SK-N-SH treated with all-trans-retinoic acid at 6 μM for 48 hours (cell line): ENCODE measurements around the gene GK2.
A peak's percentile ranks its signal among the peaks of the same experiment; 100 is the strongest.

Source experiments
- ATAC-seq: fragments of 200-7000 bp; cut with Tn5 transposase; 3 replicates; pipeline ENCODE4 v1.9.1; 2020; ENCODE audit warnings: mild to moderate bottlenecking, moderate library complexity
- ARNTL ChIP-seq: fragments of 450-650 bp; formaldehyde crosslinking; IDR thresholded peaks from 2 replicates; pipeline ENCODE4 v1.5.0; 2020; ENCODE audit warnings: low read depth, mild to moderate bottlenecking, moderate library complexity, borderline replicate concordance
- CREB5 ChIP-seq: fragments of 250-450 bp; sonication (Bioruptor Pico); IDR thresholded peaks from 2 replicates; pipeline ENCODE4 v1.5.1; 2020; ENCODE audit warnings: low read depth, mild to moderate bottlenecking, moderate library complexity
- CSDC2 ChIP-seq: fragments of 250-450 bp; sonication (Bioruptor Pico); IDR thresholded peaks from 2 replicates; pipeline ENCODE4 v1.5.0; 2020; ENCODE audit warnings: mild to moderate bottlenecking, moderate library complexity
- CSRNP3 ChIP-seq: fragments of 250-450 bp; sonication (Bioruptor Pico); IDR thresholded peaks from 2 replicates; pipeline ENCODE4 v1.5.1; 2021; ENCODE audit warnings: mild to moderate bottlenecking, moderate library complexity
- ESRRG ChIP-seq: fragments of 250-450 bp; sonication (Bioruptor Pico); IDR thresholded peaks from 2 replicates; pipeline ENCODE4 v1.6.1; 2021; ENCODE audit warnings: mild to moderate bottlenecking
- GLIS3 ChIP-seq: fragments of 250-450 bp; sonication (Bioruptor Pico); IDR thresholded peaks from 2 replicates; pipeline ENCODE4 v1.5.0; 2020; ENCODE audit warnings: mild to moderate bottlenecking, moderate library complexity
- ISL1 ChIP-seq: fragments of 250-450 bp; sonication (Bioruptor Pico); IDR thresholded peaks from 2 replicates; pipeline ENCODE4 v2.1.2; 2022; ENCODE audit warnings: mild to moderate bottlenecking, moderate library complexity
- OSR1 ChIP-seq: fragments of 250-450 bp; sonication (Bioruptor Pico); IDR thresholded peaks from 2 replicates; pipeline ENCODE4 v1.8.0; 2022; ENCODE audit warnings: moderate library complexity, mild to moderate bottlenecking, inconsistent platforms
- PATZ1 ChIP-seq: fragments of 250-450 bp; sonication (Bioruptor Pico); IDR thresholded peaks from 2 replicates; pipeline ENCODE4 v1.8.0; 2020; ENCODE audit warnings: mild to moderate bottlenecking, moderate library complexity, borderline replicate concordance
- POU6F1 ChIP-seq: fragments of 250-450 bp; sonication (Bioruptor Pico); IDR thresholded peaks from 2 replicates; pipeline ENCODE4 v1.8.0; 2021; ENCODE audit warnings: low read depth, mild to moderate bottlenecking, moderate library complexity, borderline replicate concordance
- PPARA ChIP-seq: fragments of 250-450 bp; sonication (Bioruptor Pico); IDR thresholded peaks from 2 replicates; pipeline ENCODE4 v1.5.0; 2020; ENCODE audit warnings: mild to moderate bottlenecking, borderline replicate concordance
- RARB ChIP-seq: fragments of 250-450 bp; sonication (Bioruptor Pico); IDR thresholded peaks from 2 replicates; pipeline ENCODE4 v1.8.0; 2021; ENCODE audit warnings: mild to moderate bottlenecking, moderate library complexity
- TCF4 ChIP-seq: fragments of 250-450 bp; sonication (Bioruptor Pico); IDR thresholded peaks from 2 replicates; pipeline ENCODE4 v1.8.0; 2021; ENCODE audit warnings: mild to moderate bottlenecking, moderate library complexity, borderline replicate concordance
- TOX ChIP-seq: fragments of 250-450 bp; sonication (Bioruptor Pico); IDR thresholded peaks from 2 replicates; pipeline ENCODE4 v1.8.0; 2021; ENCODE audit warnings: mild to moderate bottlenecking, moderate library complexity, borderline replicate concordance
- TSHZ2 ChIP-seq: fragments of 250-450 bp; sonication (Bioruptor Pico); IDR thresholded peaks from 2 replicates; pipeline ENCODE4 v1.5.0; 2020; ENCODE audit warnings: mild to moderate bottlenecking, moderate library complexity
- ZC3H10 ChIP-seq: fragments of 250-450 bp; sonication (Bioruptor Pico); IDR thresholded peaks from 2 replicates; pipeline ENCODE4 v1.5.1; 2021; ENCODE audit warnings: mild to moderate bottlenecking, moderate library complexity
- ZFP3 ChIP-seq: fragments of 250-450 bp; sonication (Bioruptor Pico); IDR thresholded peaks from 2 replicates; pipeline ENCODE4 v1.5.0; 2020; ENCODE audit warnings: mild to moderate bottlenecking, moderate library complexity
- ZFP30 ChIP-seq: fragments of 450-650 bp; formaldehyde crosslinking; IDR thresholded peaks from 2 replicates; pipeline ENCODE4 v1.5.0; 2022; ENCODE audit warnings: mild to moderate bottlenecking, moderate library complexity
- ZNF565 ChIP-seq: fragments of 450-650 bp; formaldehyde crosslinking; conservative IDR thresholded peaks from 2 replicates; pipeline ENCODE4 v1.5.0; 2020; ENCODE audit warnings: low read depth, mild to moderate bottlenecking, moderate library complexity
- ZNF70 ChIP-seq: fragments of 450-650 bp; formaldehyde crosslinking; IDR thresholded peaks from 2 replicates; pipeline ENCODE4 v1.5.0; 2020; ENCODE audit warnings: mild to moderate bottlenecking, moderate library complexity
- ZNF8 ChIP-seq: fragments of 450-650 bp; formaldehyde crosslinking; IDR thresholded peaks from 2 replicates; pipeline ENCODE4 v1.5.0; 2020; ENCODE audit warnings: mild to moderate bottlenecking, moderate library complexity

Gene GK2

GRCh38 chr4:79402332-79402851, 5.6 kb downstream of the GK2 start:
- ATAC-seq, result no peak
- TF ChIP-seq CSDC2 (CRISPR knock-in tag) (no peak), ISL1 (CRISPR knock-in tag) (peak; percentile 60), GLIS3 (CRISPR knock-in tag) (no peak)

GRCh38 chr4:79399076-79399475, 9.0 kb downstream of the GK2 start:
- no peak for ATAC-seq
- TF ChIP-seq PATZ1, result no peak

GRCh38 chr4:79397951-79398350, 10.1 kb downstream of the GK2 start:
- ATAC-seq, result no peak
- TF ChIP-seq GLIS3 (CRISPR knock-in tag) (no peak), TOX (CRISPR knock-in tag) (no peak), ZFP30 (CRISPR knock-in tag) (no peak)

- no peak for ATAC-seq
- no peak for TF ChIP-seq ZC3H10
- TF ChIP-seq ZFP30 (CRISPR knock-in tag), result no peak
- no peak for TF ChIP-seq ESRRG (CRISPR knock-in tag)
- TF ChIP-seq RARB (CRISPR knock-in tag), result no peak
- TF ChIP-seq ZNF8, result no peak
- TF ChIP-seq CSDC2 (CRISPR knock-in tag), result no peak
- no peak for TF ChIP-seq CSRNP3 (CRISPR knock-in tag)
- TF ChIP-seq ISL1 (CRISPR knock-in tag), result no peak
- TF ChIP-seq ZNF70 (CRISPR knock-in tag), result no peak
- TF ChIP-seq OSR1 (CRISPR knock-in tag), result no peak
- TF ChIP-seq, all 23 proteins: peak for 0
Measured at GRCh38 chr4:79396794-79397193, 11.2 kb downstream of the GK2 start.

GRCh38 chr4:79395841-79396240, 12.2 kb downstream of the GK2 start:
- no peak for ATAC-seq
- TF ChIP-seq ZNF565 (CRISPR knock-in tag) (no peak), TCF4 (CRISPR knock-in tag) (no peak), CSDC2 (CRISPR knock-in tag) (no peak), PPARA (CRISPR knock-in tag) (no peak), ZNF70 (CRISPR knock-in tag) (no peak), CREB5 (no peak), OSR1 (CRISPR knock-in tag) (no peak), TSHZ2 (CRISPR knock-in tag) (no peak), ZC3H10 (no peak), ISL1 (CRISPR knock-in tag) (no peak), RARB (CRISPR knock-in tag) (no peak), PATZ1 (no peak), TOX (CRISPR knock-in tag) (no peak), ARNTL (no peak), ZFP3 (CRISPR knock-in tag) (no peak), ZFP30 (CRISPR knock-in tag) (no peak), ZNF8 (no peak), POU6F1 (no peak), ESRRG (CRISPR knock-in tag) (no peak)
